MM.1S (cell line): Measurements from ENCODE around the gene PRKCB.

Experiments
- CTCF ChIP-seq: fragments of 300-600 bp; sonication (generic); IDR thresholded peaks from 2 replicates; pipeline ENCODE4 v1.5.1; 2016; ENCODE audit warnings: antibody characterized with exemption, low read length, mixed read lengths
- EZH2 ChIP-seq: fragments of 300-600 bp; sonication (generic); optimal IDR thresholded peaks from 2 replicates; pipeline ENCODE3; 2017; ENCODE audit warnings: low read depth, mild to moderate bottlenecking, antibody characterized with exemption, low read length, mixed read lengths
- EZH2phosphoT487 ChIP-seq: fragments of 300-600 bp; sonication (generic); IDR thresholded peaks from 2 replicates; pipeline ENCODE4 v1.6.1; 2018; ENCODE audit warnings: antibody characterized with exemption, low read length

GRCh38 chr16:23975293-23975692, 139.5 kb downstream of the PRKCB start:
- no peak for TF ChIP-seq CTCF
- TF ChIP-seq EZH2phosphoT487, result no peak
- TF ChIP-seq EZH2, result no peak
